Medulla oblongata (tissue), 1 donor: ENCODE measurements around the gene ZBED2.
"Not testable (repeated sequence)": the region's sequence is repeated elsewhere in the genome, so short reads cannot be mapped to it uniquely, and the experiment has no call there.

Experiments
- DNase-seq: peaks from one replicate; pipeline ENCODE4 v3.0.0-alpha.2; 2015; ENCODE audit errors: extremely low spot score

The ZBED2 gene

DNA sequence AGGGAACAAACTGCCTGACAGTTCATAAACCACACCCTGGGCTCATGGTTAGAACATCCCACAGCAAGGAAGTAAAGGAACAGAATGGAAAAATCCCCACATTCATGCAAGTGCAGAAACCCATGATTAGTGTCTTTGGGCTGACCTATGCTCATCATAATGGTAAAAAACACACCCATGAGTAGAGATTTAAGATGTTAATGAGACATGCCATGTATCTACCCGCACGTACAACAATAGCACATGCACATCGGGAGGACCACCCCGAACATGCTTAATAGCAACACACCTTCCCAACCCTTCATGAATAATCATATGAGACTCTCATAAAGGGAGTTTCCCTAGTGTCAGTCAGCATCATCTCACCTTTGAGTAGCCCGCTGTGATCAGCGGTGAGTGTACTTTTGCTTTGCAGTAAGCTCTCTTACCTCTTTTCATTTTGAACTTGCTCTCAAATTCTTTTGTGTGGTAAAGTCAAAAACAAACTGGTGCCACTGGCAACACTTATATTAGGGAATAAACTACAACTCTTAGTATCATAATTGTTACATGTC, 23.2 kb downstream of the ZBED2 start:
- no peak for DNase-seq

DNA sequence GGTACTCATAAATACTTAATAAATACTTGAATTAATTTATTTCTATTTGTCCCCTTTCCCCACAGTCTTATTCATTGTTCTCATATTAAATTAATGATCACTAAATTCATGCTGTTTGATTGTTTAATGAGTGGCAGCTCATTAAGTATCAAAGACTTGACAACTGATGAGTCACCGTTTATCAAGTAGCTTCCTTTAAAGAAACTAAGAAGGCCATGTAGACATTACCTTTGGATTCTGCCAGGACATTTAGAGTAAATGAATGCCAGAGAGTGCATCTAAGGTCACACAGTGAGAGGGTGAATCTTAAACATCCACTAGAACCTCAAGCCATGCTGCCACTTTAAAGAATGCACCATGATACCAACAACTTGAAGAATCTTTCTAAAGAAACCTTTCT, 23.9 kb downstream of the ZBED2 start:
- no peak for DNase-seq

GRCh38 chr3:111570404-111571030, 24.6 kb downstream of the ZBED2 start:
- no peak for DNase-seq

GRCh38 chr3:111568911-111569310, 26.2 kb downstream of the ZBED2 start:
- DNase-seq: no peak

DNA sequence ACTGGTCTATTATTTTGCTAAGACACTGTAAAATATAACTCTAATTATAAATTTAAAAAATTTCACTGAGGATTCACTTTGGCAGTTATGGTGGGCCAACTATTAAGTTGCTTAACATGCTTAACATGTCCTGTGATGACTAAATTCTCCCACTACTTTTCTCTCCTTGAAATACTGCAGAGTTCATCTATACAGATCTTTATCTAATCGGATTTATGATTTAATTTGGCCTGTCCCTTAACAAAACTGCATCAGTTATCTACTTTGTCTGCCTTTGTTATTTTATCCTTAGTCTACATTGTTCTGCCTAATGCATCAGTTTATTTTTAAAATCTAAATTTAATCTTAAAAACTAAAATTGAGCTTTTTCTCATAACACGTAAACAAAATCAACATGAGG, 26.8 kb downstream of the ZBED2 start:
- DNase-seq: no peak

DNA sequence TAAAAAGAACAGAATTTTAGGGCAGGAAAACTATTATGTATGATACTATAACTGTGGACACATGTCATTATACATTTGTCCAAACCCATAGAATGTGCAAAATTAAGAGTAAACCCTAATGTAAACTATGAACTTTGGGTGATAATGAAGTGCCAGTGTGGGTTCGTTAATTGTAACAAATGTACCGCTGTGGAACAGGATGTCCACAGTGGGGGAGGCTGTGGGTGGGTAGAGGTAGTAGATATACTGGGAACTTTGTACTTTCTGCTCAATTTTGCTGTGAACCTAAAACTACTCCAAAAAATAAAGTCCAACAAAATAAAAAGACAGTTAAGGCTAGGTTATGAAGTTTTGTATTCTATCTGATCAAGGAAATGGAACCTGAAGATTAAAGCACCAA, 28.3 kb downstream of the ZBED2 start:
- no peak for DNase-seq

DNA sequence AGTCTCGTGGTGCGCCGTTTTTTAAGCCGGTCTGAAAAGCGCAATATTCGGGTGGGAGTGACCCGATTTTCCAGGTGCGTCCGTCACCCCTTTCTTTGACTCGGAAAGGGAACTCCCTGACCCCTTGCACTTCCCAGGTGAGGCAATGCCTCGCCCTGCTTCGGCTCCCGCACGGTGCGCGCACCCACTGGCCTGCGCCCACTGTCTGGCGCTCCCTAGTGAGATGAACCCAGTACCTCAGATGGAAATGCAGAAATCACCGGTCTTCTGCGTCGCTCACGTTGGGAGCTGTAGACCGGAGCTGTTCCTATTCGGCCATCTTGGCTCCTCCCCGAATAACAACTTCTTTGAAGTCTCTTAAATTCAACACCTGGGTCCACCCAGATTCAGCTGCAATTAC, 33.2 kb downstream of the ZBED2 start:
- not testable (repeated sequence) for DNase-seq

DNA sequence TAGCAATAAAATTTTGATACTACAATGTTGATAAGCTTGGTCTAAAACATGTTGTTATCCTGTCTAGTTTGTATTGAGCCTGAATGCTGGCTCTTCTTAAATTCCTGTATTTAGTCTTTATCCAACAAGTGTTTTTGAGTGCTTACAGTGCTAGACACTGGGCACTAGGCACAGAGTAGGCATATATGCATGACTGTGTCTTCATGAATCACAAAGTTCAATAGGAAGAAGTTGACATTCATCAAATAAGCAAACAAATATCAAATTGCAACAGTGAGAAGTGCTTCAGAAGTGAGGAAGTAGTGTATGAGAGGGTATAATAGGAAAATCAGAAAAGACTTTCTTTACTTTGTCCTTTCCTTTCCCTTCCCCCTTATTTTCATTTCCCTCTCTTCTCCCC, 46.4 kb downstream of the ZBED2 start:
- no peak for DNase-seq

DNA sequence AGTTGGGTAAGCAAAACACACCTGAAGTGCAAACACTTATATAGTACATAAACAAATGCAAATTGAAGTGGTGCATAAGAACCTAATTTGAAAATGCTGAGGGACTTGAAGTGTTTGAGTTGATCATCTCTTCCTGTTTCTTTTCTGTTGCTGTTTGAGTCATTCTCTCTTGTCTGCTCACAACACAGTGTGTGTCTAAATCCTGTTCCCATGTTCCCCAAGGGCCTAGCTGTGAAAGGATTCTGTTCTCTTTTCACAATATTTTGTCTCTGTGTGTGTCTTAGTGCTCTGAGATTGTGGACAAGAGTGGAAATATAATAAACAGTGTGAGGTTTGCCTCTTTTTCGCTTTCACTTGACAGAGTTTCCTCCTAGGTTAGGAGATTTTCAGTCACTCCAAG, 47.1 kb downstream of the ZBED2 start:
- peak; percentile 19 for DNase-seq

DNA sequence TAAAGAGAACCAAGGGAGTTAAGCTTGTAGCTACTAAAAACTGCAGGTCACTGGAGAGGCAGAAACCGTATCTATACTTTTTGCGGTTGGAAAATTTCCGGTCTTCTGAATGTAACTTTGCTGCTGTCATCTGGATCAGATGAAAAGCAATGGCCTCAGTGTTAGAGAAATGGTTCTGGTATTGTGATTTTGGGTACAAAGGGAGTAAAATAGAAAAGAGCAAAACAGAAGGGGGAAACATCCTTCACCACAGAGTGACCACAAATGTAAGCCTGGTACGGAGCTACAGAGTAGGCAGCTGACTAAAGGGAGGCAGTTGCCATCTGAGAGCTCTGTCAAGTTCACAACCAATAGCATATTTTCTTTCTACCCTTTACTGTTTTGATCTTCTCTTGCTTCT, 47.5 kb downstream of the ZBED2 start:
- DNase-seq: no peak

GRCh38 chr3:111545349-111545748, 49.8 kb downstream of the ZBED2 start:
- no peak for DNase-seq
